Bronchial smooth muscle cell (primary cell): ENCODE measurements around the gene PPARA. TPM values are rescaled to one million over a fixed set of nuclear protein-coding genes. Genes with fewer than 3 reads are reported as not detected.

Experiments
- total RNA-seq: library from RNA; depleted of rRNA; stranded (reverse); fragments of >200 nt; gene quantifications from 2 replicates; pipeline ENCODE4 v1.2.1, GENCODE V29; 2014

Gene PPARA
- total RNA-seq, result 6.6 and 6.8 TPM in 2 replicates

GRCh38 chr22:46150034-46150654, at the start of gene PPARA:
Gene PPARA, plus strand, starts transcription at chr22:46150526. Its CDS starts 47,858 bp downstream, at chr22:46198384.

GRCh38 chr22:46250035-46250782, 99.9 kb downstream of the PPARA start, which contains the start of gene CDPF1:
Gene CDPF1, minus strand, starts transcription at chr22:46250293. Its CDS starts 2,009 bp downstream, at chr22:46248284.

GRCh38 chr22:46263216-46263590, 112.9 kb downstream of the PPARA start, which contains the start of gene PKDREJ:
Gene PKDREJ, minus strand, starts transcription at chr22:46263343. Its CDS starts 21 bp downstream, at chr22:46263322.

GRCh38 chr22:46267431-46268279, 117.3 kb downstream of the PPARA start, which contains the start of gene TTC38:
Gene TTC38, plus strand, starts transcription at chr22:46268008. Its CDS starts 32 bp downstream, at chr22:46268040.

Other genes starting within 250 kb of the PPARA start
- under 0.01 TPM in 1 of 2 replicates, not detected in the other for gene WNT7B, start 173.4 kb upstream of the PPARA start, total RNA-seq
- 6.7 and 11.7 TPM in 2 replicates for gene CDPF1, start 99.8 kb downstream of the PPARA start, total RNA-seq
- gene PKDREJ, start 112.8 kb downstream of the PPARA start, total RNA-seq, result under 0.01 and 0.09 TPM in 2 replicates
- 21.0 and 25.7 TPM in 2 replicates for gene TTC38, start 117.5 kb downstream of the PPARA start, total RNA-seq
- gene GTSE1, start 146.3 kb downstream of the PPARA start, total RNA-seq, result 0.17 and 0.95 TPM in 2 replicates
- gene TRMU, start 185.2 kb downstream of the PPARA start, total RNA-seq, result 27.6 and 36.5 TPM in 2 replicates